HUES48 (cell line): ENCODE measurements around the gene SH2D3C.

ENCODE experiments used
- H3K27ac ChIP-seq: one replicate; pipeline ENCODE4 v1.7.0; 2013; ENCODE audit warnings: low read depth, low read length, inconsistent platforms
- H3K27me3 ChIP-seq: 2 replicates; pipeline ENCODE4 v1.6.1; 2013; ENCODE audit warnings: mild to moderate bottlenecking, low read length; ENCODE audit not compliant: control insufficient read depth, insufficient read depth
- H3K36me3 ChIP-seq: 2 replicates; pipeline ENCODE4 v1.6.1; 2013; ENCODE audit warnings: low read length; ENCODE audit not compliant: control insufficient read depth, insufficient read depth
- H3K4me1 ChIP-seq: 2 replicates; pipeline ENCODE4 v1.6.1; 2013; ENCODE audit warnings: mild to moderate bottlenecking, low read length; ENCODE audit not compliant: control insufficient read depth, insufficient read depth
- H3K4me3 ChIP-seq: 2 replicates; pipeline ENCODE4 v1.5.1; 2013; ENCODE audit warnings: mild to moderate bottlenecking, low read depth, low read length
- H3K9ac ChIP-seq: 2 replicates; pipeline ENCODE4 v1.6.1; 2013; ENCODE audit warnings: mild to moderate bottlenecking, low read depth, low read length, moderate library complexity
- H3K9me3 ChIP-seq: 2 replicates; pipeline ENCODE4 v1.6.1; 2013; ENCODE audit warnings: low read length; ENCODE audit not compliant: control insufficient read depth, insufficient read depth

Gene SH2D3C

DNA sequence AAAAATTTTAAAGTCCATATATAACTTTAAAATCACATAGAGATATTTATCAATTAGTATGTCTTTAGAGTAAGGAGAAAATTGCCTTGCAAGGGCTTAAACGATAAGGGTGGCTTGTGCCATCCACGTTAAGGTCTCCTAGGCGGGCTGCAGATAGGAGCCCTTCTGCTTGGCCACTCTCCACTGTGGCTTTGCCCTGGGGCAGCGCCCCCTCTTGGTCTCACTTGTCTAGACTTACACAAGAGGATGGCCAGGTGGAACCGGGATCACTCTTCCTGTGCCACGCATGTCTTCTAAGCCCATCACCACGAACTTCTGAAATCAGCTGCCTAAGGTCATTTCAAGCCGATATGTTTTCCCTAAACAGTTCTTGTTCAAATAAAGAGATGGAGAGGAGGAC lies 27.2 kb upstream of the SH2D3C start:
- Histone ChIP-seq H3K9me3 (no peaks in the 10 kb centered on the region), H3K4me1 (peaks cover 14% of the 10 kb centered on the region), H3K4me3 (no peak overlapping the region), H3K36me3 (peaks cover 38% of the 10 kb centered on the region), H3K27ac (no peak overlapping the region), H3K27me3 (no peaks in the 10 kb centered on the region), H3K9ac (no peak overlapping the region)

DNA sequence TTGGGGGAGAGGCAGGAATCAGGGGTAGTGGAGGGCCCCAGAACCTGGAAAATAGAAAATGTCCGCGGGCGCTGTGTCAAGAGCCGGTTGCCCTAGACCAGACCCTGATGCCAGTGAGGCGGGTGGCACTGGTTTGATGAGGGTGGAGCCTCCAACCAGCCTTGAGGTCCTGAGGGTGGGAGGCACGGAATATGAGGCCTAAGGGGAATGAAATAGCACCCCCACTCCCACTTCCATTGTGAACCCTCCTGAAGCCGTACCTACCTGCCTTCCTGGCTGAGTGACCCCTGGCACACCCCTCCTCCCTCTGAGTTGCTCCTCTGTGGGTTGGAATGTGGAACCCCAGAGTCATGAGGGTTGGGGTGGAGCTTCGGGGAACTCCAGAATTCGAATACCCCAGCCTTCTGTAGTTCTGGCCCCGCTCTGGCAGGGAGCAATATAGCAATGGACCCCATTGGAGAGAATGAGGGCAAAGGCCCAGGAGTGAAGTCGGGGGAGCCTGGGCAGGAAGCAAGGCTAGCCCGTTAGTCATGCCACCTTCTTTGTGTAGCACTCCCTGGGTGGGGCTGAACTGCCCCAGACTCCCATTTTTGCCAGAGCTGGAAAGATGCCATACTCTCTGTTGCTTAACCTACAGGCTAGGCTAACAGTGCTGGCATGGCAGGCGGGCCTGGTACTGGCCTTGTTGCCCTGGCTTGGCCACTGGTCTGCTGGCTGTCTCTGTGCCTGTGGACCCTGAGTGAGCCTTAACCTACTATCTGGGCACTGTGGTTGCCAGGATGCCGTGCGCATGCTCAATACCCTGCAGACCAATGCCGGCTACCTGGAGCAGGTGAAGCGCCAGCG lies 25.3 kb upstream of the SH2D3C start:
- Histone ChIP-seq H3K36me3 (peaks cover 30% of the 10 kb centered on the region), H3K4me1 (peaks cover 9% of the 10 kb centered on the region), H3K4me3 (peak overlapping the region; percentile 73)

DNA sequence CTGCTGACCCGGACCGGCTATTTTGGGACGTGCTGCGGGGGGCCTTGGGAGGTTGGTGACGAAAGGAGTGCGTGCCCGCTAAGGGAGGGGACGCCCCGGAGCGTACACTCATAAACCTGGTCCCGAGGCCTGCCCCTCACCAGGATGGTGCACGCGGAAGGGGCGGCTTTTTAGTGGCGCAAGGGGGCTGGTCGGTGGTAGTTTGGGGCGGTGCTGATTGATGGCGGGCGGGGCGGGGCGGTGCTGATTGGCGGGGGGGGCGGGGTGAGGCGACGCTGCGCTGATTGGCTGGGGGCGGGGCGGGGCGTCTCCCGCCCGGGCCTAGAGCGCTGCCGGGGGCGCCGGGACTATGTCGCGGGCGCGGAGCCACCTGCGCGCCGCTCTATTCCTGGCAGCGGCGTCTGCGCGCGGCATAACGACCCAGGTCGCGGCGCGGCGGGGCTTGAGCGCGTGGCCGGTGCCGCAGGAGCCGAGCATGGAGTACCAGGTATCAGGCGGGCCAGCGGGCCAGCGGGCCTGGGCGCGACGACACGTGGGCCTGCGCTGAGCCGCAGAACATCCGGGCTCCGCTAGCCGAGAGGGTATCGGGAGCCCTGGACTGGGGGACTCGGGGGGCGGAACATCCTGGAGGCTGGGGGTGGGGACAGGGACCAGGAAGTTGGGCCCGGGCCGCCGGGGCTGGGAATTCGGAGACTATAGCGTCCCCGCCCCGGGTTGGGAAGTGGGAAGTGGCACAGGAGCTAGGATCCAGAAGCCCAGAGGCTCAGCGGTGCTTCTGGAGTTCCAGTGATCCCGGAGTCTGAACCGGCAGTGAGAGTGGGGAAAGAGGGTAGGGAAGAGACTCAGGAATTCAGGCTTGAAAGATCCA lies 24.3 kb upstream of the SH2D3C start, which contains the start of gene FPGS:
TSS of gene FPGS (plus strand) at position 307 of the 868 bp plus-strand sequence. CDS start at position 350, 43 bp downstream.
- peak within 1 kb of the TSS; percentile 73 for H3K4me3 ChIP-seq
- H3K27ac ChIP-seq: peak within 1 kb of the TSS; percentile 95
- H3K9ac ChIP-seq: peak within 1 kb of the TSS; percentile 95
- H3K27me3 ChIP-seq: no peaks in the 10 kb centered on the region
- no peaks in the 10 kb centered on the region for H3K9me3 ChIP-seq
- peaks cover 21% of the 10 kb centered on the region for H3K36me3 ChIP-seq
- peaks cover 9% of the 10 kb centered on the region for H3K4me1 ChIP-seq

More for the DNA sequence above, 25.3 kb upstream of the SH2D3C start:
- H3K27ac ChIP-seq: peak overlapping the region; percentile 95
- peak overlapping the region; percentile 95 for H3K9ac ChIP-seq
- no peaks in the 10 kb centered on the region for H3K9me3 ChIP-seq
- no peaks in the 10 kb centered on the region for H3K27me3 ChIP-seq

DNA sequence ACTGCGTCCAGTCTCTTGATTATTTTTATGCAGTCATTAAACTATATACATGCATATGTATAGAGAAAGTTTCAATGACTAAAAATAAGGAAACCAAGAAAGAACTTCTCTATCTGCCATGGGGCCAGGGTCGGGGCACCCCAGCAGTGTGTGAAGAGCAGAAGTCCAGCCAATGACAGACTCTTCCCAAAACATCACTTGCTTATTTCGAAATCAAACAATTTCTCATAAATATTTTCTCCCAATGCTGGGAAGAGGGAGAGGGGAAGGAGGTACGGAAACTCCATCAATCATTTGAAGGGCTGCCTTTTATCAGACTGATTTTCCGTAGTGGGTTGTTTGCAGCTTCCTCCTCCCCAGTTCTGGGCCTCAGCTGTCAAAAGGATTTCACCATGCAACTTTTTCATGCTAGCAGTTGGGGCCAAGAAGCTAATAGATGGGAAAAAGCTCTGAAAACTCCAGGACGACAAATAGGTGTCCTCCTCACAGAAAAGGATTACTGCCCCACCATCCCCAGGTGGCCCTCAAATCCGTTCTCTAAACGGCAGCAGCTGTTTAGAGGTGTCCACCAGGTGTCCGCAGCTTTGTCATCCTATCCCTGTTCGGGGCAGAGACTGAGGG lies 23.6 kb upstream of the SH2D3C start:
- H3K9ac ChIP-seq: no peak overlapping the region; the same call in 1 of the 2 replicates
- H3K4me3 ChIP-seq: peak overlapping the region; percentile 73
- no peaks in the 10 kb centered on the region for H3K27me3 ChIP-seq
- H3K4me1 ChIP-seq: peaks cover 9% of the 10 kb centered on the region
- H3K9me3 ChIP-seq: no peaks in the 10 kb centered on the region
- H3K27ac ChIP-seq: peak overlapping the region; percentile 95
- peaks cover 13% of the 10 kb centered on the region for H3K36me3 ChIP-seq

DNA sequence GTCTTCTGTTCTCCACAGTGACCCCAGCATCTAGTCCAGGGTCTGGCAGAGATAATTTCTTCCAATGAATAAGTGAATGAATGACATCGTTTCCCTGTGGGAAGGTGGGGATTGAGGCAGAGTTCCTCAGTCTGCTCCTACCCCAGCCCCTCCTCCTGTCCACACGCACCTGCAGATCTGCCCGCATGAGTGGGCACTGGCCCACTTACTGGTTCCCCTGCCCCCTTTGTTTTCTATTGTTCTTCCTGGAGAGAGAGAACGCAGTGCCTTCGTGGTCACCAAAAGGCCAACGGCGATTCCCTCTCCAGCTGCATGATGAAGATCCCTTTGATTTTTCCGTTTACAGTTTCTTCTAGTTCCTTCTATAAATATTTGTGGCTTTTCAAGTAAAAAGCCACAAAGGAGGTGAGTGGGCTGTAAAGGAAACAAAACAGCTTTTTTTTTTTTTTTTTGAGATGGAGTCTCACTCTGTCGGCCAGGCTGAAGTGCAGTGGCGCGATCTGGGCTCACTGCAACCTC lies 18.4 kb upstream of the SH2D3C start:
- Histone ChIP-seq H3K9me3 (no peaks in the 10 kb centered on the region), H3K4me1 (peaks cover under 1% of the 10 kb centered on the region), H3K27me3 (no peaks in the 10 kb centered on the region), H3K4me3 (no peak overlapping the region), H3K9ac (no peak overlapping the region), H3K27ac (no peak overlapping the region), H3K36me3 (peaks cover 13% of the 10 kb centered on the region; the same call in 1 of the 2 replicates)

DNA sequence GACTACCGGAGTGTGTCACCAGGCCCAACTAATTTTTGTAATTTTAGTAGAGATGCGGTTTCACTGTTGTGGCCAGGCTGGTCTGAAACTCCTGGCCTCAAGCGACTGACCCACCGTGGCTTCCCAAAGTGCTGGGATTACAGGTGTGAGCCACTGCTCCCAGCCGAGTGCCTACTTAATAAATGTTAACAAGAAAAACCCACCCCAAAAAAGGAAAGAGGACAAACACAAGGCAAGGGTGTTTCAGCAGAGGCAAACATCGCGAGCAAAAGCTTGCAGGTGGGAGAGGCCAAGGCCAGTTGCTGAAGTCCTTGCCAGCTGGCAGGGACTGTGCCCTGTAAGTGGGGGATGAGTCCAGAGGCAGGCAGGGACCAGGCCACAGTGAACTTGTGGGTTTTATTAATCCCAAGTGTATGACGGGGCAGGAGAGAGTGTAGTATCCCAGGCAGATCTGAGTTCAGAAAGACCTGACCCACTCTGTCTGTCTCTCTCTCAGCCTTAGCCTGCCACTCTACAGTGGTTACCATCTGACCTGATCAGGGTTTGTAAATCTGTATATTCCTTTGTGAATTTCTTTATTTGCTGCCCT lies 17.9 kb upstream of the SH2D3C start:
- Histone ChIP-seq H3K9ac (no peak overlapping the region), H3K4me1 (no peaks in the 10 kb centered on the region), H3K36me3 (peaks cover 19% of the 10 kb centered on the region), H3K27me3 (no peaks in the 10 kb centered on the region), H3K27ac (no peak overlapping the region), H3K4me3 (no peak overlapping the region), H3K9me3 (no peaks in the 10 kb centered on the region)

DNA sequence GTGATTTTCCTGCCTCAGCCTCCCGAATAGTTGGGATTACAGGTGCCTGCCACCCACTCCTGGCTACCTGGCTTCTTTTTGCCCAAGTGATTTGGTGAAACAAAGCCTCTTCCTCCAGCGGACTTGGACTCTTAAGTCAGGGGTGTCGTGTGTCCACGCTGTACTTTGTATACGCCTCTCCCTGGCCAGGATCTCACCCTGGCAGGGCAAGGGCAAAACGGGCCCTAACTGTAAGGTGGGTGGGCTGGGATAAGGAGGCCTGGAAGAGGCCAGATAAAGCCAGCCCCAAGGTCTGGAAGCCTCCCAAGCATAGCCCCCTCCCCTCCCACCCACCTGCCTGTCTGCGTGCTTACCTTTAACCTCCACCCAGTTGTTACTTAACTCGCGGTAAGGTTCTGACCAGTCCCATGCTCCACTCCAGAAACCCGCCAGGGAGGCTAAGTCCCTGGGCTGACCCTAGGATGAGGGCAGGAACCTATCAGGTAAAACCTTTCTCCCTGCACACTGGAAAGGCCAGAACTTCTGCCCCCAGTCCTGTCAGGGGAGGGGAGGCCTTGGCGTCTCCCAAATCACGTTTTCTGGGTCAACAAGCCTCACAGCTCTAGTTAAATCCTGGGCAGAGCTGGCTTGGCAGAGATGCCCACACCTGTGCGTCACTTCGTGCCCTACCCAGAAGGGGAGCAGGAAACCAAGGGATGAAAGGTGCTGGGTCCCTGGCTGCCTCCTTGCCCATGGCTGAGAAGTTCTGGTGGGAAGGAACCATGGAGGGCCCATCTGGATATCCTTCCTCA lies 15.7 kb upstream of the SH2D3C start:
- Histone ChIP-seq H3K27me3 (no peaks in the 10 kb centered on the region), H3K4me3 (no peak overlapping the region), H3K4me1 (no peaks in the 10 kb centered on the region), H3K9ac (no peak overlapping the region), H3K9me3 (no peaks in the 10 kb centered on the region), H3K27ac (no peak overlapping the region), H3K36me3 (peaks cover 40% of the 10 kb centered on the region)

DNA sequence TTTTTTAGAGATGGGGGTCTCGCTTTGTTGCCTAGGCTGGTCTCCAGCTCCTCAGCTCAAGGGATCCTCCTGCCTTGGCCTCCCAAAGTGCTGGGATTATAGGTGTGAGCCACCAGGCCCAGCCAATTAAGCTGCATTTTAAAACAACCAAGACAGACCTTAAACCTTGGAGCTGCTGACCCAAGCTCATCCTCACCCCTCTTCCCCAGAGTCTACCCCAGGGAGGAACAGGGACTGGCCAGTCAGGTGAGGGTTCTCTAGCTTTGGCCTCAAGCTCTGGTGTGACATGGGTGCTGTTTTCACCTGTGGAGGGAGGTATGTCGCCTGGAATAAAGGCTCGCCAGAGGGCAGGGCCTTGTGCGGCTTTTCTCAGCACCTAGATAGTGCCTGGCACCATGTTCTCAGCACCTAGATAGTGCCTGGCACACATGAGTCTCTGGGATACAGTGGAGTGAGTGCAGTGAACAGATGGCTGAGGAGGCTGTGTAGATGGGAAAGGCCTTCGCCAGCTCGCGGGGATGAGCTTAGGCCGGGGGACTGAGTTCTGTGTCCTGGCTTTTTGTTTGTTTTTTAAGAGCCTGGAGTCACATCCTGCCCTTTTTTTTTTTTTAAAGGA lies 14.7 kb upstream of the SH2D3C start:
- Histone ChIP-seq H3K9me3 (no peaks in the 10 kb centered on the region), H3K4me1 (no peaks in the 10 kb centered on the region), H3K9ac (no peak overlapping the region), H3K27me3 (no peaks in the 10 kb centered on the region), H3K27ac (peak overlapping the region; percentile 27), H3K36me3 (peaks cover 50% of the 10 kb centered on the region), H3K4me3 (no peak overlapping the region)

DNA sequence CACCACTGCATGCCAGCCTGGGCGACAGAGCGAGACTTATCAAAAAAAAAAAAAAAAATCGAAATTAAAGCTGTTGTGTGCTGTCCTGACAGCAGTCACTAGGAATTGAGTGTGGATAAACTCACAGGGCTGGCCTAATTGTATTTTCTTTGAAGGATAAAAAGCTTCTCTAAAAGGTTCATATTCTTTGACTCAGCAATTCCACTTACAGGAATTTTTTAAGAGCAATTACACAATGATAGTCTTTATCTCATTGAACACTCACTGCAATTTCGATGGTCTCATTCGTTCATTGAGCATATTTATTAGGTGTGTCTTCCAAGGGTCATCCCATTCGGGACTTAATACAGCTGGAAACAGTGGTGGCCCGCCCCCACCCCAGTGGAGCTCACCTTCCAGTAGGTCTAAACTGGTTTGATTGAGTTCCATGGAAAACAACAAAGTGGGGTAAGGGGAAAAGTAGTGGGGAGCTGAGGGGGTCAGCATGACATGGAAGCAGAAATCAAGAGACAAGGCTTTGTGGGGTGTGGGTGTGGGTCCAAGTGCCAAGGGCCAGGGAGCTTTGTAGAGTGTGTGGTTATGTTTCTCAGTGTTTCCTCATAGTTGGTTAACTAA lies 14.1 kb upstream of the SH2D3C start:
- H3K27ac ChIP-seq: no peak overlapping the region
- H3K4me1 ChIP-seq: no peaks in the 10 kb centered on the region
- no peaks in the 10 kb centered on the region for H3K27me3 ChIP-seq
- no peaks in the 10 kb centered on the region for H3K9me3 ChIP-seq
- H3K9ac ChIP-seq: no peak overlapping the region
- peaks cover 57% of the 10 kb centered on the region for H3K36me3 ChIP-seq
- no peak overlapping the region for H3K4me3 ChIP-seq
